Measurements from ENCODE around the gene FMNL1. TPM values are rescaled to one million over a fixed set of nuclear protein-coding genes. Genes with fewer than 3 reads are reported as not detected.

Gene FMNL1
- total and polyA plus RNA-seq, 12 donors: 5.3 to 28.7 (median 9.8) TPM

DNA sequence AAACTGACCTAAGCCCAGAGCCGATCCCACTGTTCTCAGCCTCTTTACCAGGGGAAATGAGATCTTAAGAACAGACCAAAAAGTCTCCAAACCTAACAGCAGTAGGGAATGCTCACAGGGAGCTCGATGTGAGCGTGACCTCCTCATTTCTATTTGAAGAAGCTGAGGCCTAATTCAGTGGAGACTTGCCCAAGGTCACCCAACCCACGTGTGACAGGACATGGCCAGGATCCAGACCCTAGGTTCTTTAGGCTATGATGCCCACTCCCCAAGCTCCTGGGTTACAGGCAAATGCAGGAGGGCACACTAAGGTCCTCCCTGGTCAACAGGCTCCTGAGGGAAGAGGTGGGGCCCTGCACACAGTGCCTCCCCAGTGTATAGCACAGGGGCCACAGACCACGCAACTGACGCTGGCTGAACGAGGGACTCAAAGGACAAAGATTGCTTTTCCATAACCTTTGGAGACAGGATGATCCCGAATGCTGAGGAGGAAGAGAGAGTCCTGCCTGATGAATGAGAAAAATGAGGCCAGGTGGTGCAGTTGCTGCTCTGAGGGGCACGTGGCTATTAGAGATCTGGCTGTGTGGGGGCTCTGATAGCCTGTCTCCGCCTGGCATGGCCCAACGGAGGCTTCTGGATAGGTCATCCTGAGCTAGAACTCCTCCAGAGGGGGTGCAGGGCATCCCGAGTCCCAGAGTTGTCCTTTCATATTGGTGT lies 71.2 kb downstream of the FMNL1 start:
- Histone ChIP-seq H3K9me3 (no peaks in the 10 kb centered on the region), H3K27me3 (no peaks in the 10 kb centered on the region), H3K27ac (peak overlapping the region; percentile 70 to 89 (median 84)), H3K4me1 (peaks cover 62 to 100% (median 100%) of the 10 kb centered on the region in 9 donors), H3K4me3 (no peak overlapping the region), H3K36me3 (peaks cover 0 to 29% (median 20%) of the 10 kb centered on the region in 9 donors)
- intact Hi-C loops (cut with DNase I): loop anchor here in 1 of 10 donors (1.0 kb wide), 1 partner anchor 23 kb away; no protein-coding TSS in a partner anchor
- ATAC-seq (peak in 2 of 8 donors; percentile 2 to 12), DNase-seq (no peak)
- WGBS, 2 donors: 43 to 48% methylated on average over 12 of the region's 12 CpGs
- TF ChIP-seq, protein P1, sequence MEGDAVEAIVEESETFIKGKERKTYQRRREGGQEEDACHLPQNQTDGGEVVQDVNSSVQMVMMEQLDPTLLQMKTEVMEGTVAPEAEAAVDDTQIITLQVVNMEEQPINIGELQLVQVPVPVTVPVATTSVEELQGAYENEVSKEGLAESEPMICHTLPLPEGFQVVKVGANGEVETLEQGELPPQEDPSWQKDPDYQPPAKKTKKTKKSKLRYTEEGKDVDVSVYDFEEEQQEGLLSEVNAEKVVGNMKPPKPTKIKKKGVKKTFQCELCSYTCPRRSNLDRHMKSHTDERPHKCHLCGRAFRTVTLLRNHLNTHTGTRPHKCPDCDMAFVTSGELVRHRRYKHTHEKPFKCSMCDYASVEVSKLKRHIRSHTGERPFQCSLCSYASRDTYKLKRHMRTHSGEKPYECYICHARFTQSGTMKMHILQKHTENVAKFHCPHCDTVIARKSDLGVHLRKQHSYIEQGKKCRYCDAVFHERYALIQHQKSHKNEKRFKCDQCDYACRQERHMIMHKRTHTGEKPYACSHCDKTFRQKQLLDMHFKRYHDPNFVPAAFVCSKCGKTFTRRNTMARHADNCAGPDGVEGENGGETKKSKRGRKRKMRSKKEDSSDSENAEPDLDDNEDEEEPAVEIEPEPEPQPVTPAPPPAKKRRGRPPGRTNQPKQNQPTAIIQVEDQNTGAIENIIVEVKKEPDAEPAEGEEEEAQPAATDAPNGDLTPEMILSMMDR (IDR thresholded peaks at IDR 0.05): no peak

- peak; percentile 74 to 75 for DNase-seq
- peak; percentile 63 to 83 (median 74) for ATAC-seq
- Histone ChIP-seq H3K4me3 (no peak overlapping the region), H3K9me3 (no peaks in the 10 kb centered on the region), H3K27ac (peak overlapping the region; percentile 70 to 89 (median 84)), H3K4me1 (peaks cover 60 to 100% (median 100%) of the 10 kb centered on the region in 9 donors), H3K36me3 (peaks cover 0 to 22% (median 15%) of the 10 kb centered on the region in 9 donors), H3K27me3 (no peaks in the 10 kb centered on the region)
- TF ChIP-seq, protein P1 (IDR thresholded peaks at IDR 0.05): peak in 4 of 9 donors; percentile 10 to 31 (median 18)
- intact Hi-C loops (cut with DNase I): loop anchor here in 1 of 10 donors (1.0 kb wide), 1 partner anchor 23 kb away; no protein-coding TSS in a partner anchor
- 36 to 44% methylated on average over 10 of the region's 10 CpGs for WGBS, 2 donors
Measured at GRCh38 chr17:45293413-45294211, 71.9 kb downstream of the FMNL1 start.

- H3K27ac ChIP-seq: peak overlapping the region; percentile 70 to 89 (median 84)
- TF ChIP-seq, protein P1 (IDR thresholded peaks at IDR 0.05): no peak
- no peaks in the 10 kb centered on the region for H3K9me3 ChIP-seq
- peak in 1 of 2 donors; percentile 64 for DNase-seq
- 34 to 38% methylated on average over 3 of the region's 3 CpGs for WGBS, 2 donors
- ATAC-seq: peak in 7 of 8 donors; percentile 19 to 78 (median 58)
- H3K36me3 ChIP-seq: peaks cover 0 to 14% (median 9%) of the 10 kb centered on the region in 9 donors
- intact Hi-C loops (cut with DNase I): no loop called here
- no peak overlapping the region for H3K4me3 ChIP-seq
- no peaks in the 10 kb centered on the region for H3K27me3 ChIP-seq
- peaks cover 68 to 100% (median 100%) of the 10 kb centered on the region in 9 donors for H3K4me1 ChIP-seq
Measured at GRCh38 chr17:45294506-45294905, 72.8 kb downstream of the FMNL1 start.
